HCT116 (cell line): ENCODE results near the gene ANKRD60.

ENCODE experiments used
- EZH2phosphoT487 ChIP-seq: fragments of 200-600 bp; IDR thresholded peaks from 2 replicates; pipeline ENCODE4 v1.6.1; 2018; ENCODE audit warnings: antibody characterized with exemption, borderline replicate concordance
- JUND ChIP-seq: IDR thresholded peaks from 2 replicates; pipeline ENCODE4 v1.6.1; 2012
- POLR2A ChIP-seq: IDR thresholded peaks from 2 replicates; pipeline ENCODE4 v1.7.0; 2011; ENCODE audit warnings: borderline replicate concordance; ENCODE audit not compliant: insufficient read depth, insufficient read length; ENCODE audit errors: extremely low read depth
- POLR2AphosphoS5 ChIP-seq: IDR thresholded peaks from 2 replicates; pipeline ENCODE4 v1.6.1; 2011; ENCODE audit warnings: mild to moderate bottlenecking, low read depth, low read length, moderate library complexity
- RAD21 ChIP-seq: IDR thresholded peaks from 2 replicates; pipeline ENCODE4 v1.6.1; 2012; ENCODE audit warnings: low read depth, mild to moderate bottlenecking
- SIN3A ChIP-seq: IDR thresholded peaks from 2 replicates; pipeline ENCODE4 v1.6.1; 2012; ENCODE audit warnings: low read depth
- YY1 ChIP-seq: IDR thresholded peaks from 2 replicates; pipeline ENCODE4 v1.6.1; 2011; ENCODE audit warnings: low read length, low read depth, moderate library complexity, mild to moderate bottlenecking; ENCODE audit not compliant: insufficient replicate concordance; ENCODE audit errors: extremely low read depth
- ZNF274 ChIP-seq: fragments of 200-500 bp; sonication (Bioruptor generic); IDR thresholded peaks from 2 replicates; pipeline ENCODE4 v1.6.1; 2014; ENCODE audit warnings: mild to moderate bottlenecking, low read depth, low read length, inconsistent platforms
- TF ChIP-seq, protein P1 (sequence below), 3 experiments: fragments of 200-600 bp in 1 of 3; sonication (generic) in 1 of 3; IDR thresholded peaks in 2 of 3; conservative IDR thresholded peaks in 1 of 3; 2 replicates each; pipeline ENCODE4 v1.5.1; 2012 to 2017; ENCODE audit warnings: low read depth in 2 of 3, low read length in 2 of 3, antibody characterized with exemption in 1 of 3, borderline replicate concordance in 1 of 3, control low read depth in 1 of 3, mild to moderate bottlenecking in 1 of 3, mixed read lengths in 1 of 3, mixed run types in 1 of 3, moderate library complexity in 1 of 3; ENCODE audit not compliant: insufficient read depth in 1 of 3

DNA sequence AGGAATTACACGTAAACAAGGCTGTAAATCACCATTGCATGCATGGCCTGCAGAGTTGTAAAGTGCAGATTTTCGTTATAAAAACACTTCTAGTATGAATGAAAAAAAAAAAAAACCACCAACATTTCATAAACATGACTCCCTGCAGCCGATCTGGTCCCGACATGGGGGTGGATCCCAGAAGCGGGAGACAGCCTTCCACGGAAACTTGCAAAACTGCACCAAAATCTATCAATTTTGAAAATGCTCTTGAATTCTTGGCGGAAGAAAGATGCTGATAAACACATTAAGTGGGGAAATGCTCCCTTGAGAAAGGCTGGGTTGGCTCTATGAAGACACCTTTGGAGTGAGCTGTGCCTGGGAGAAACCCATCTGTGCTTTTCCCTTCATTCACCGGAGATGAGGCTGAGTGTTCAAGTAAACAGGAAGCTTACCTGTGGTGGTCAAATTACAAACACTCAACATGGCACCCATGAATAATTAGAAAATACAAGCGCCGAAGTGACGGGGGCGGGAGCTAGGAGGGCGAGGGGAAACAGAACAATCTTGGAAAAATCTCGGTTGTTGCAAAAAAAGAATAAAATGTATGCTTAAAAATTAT is 845 bp upstream of the ANKRD60 start:
- no peak for TF ChIP-seq RAD21
- no peak for TF ChIP-seq ZNF274
- TF ChIP-seq EZH2phosphoT487: no peak
- TF ChIP-seq JUND: no peak
- no peak for TF ChIP-seq SIN3A
- no peak for TF ChIP-seq POLR2AphosphoS5
- TF ChIP-seq YY1: no peak
- TF ChIP-seq, protein P1, sequence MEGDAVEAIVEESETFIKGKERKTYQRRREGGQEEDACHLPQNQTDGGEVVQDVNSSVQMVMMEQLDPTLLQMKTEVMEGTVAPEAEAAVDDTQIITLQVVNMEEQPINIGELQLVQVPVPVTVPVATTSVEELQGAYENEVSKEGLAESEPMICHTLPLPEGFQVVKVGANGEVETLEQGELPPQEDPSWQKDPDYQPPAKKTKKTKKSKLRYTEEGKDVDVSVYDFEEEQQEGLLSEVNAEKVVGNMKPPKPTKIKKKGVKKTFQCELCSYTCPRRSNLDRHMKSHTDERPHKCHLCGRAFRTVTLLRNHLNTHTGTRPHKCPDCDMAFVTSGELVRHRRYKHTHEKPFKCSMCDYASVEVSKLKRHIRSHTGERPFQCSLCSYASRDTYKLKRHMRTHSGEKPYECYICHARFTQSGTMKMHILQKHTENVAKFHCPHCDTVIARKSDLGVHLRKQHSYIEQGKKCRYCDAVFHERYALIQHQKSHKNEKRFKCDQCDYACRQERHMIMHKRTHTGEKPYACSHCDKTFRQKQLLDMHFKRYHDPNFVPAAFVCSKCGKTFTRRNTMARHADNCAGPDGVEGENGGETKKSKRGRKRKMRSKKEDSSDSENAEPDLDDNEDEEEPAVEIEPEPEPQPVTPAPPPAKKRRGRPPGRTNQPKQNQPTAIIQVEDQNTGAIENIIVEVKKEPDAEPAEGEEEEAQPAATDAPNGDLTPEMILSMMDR (IDR thresholded peaks at IDR 0.05 in 2 of 3, conservative IDR thresholded peaks at IDR 0.05 in 1 of 3; ENCODE audit: borderline replicate concordance in 1 of 3, insufficient read depth in 1 of 3, low read depth in 2 of 3, low read length in 2 of 3): no peak
- no peak for TF ChIP-seq POLR2A
